ENCODE data around the gene RNGTT.

RNGTT gene

GRCh38 chr6:88587150-88587520 lies 376.3 kb downstream of the RNGTT start:
- no peak for DNase-seq (ENCODE audit: low spot score)

DNA sequence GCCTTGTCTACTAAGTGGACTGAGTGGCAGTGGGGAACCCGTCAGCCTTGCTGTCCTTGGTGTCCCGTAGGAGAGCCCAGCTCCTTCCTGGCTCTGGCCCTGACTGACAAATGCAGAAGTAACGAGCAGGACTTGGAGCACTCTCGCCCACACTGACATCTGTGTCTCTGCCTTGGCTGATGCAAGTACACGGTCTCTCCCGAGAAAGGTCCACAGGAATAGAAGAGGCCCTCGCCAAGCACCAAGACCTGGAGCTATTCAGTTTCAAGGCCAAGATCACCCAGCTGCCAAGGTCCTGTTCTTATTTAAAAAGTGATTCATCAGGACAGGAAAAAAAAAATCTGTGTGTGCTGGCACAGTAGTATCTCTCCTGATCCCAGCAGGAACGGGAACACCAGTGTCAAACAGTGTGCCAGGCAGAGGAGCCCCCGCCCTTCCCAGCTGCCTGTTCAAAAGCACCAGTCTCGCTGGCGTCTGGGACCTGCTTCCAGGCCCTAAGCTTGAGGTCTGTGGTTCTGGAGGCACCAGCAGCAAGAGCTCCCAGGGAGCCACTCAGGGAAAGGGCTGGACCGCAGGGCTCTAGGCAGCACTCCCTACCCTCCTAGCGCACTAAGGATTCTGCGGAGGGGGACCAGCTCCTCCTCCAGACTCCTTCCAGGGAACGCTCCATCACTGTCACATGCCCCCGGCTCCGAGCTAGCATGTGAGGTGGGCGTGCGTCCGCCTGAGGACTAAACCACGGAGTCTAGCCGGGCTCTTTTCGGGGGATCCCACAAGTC lies 376.9 kb downstream of the RNGTT start:
- peak; percentile 65 for DNase-seq (ENCODE audit: low spot score)

GRCh38 chr6:88585276-88585692 lies 378.1 kb downstream of the RNGTT start:
- DNase-seq (ENCODE audit: low spot score): no peak

DNA sequence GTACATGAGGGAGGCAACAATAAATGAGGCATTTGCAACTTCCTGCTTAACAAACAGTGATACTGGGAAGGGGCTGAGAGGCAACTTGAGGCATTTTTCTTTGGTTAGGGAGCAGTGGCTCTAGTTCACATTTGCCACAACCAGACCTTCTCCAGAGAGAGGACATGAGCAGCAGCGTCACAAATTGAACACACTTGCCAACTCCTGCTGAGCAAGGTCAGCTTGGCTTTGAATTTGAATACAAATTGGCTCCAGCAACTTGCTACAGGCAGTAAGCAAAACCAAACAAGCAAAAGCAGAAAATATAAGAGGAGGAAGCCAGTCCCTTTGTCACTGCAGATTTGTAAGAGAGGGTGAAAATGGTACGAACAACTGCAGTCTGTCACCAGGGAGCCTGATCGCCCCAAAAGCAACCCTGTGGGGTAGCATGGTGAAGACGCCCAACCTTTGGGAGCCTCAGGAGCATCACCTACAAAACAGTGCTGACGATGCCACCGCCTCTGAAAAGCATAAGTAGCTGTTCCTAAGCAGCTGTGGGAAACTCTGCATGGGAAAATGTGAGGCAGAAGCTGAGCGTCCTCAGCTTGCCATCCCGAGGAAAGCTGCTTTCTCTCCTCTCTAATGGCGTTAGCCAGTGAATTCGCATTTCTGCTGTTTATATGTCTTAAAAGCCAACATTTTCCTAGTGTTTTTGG lies 378.7 kb downstream of the RNGTT start:
- DNase-seq (ENCODE audit: low spot score): no peak

DNA sequence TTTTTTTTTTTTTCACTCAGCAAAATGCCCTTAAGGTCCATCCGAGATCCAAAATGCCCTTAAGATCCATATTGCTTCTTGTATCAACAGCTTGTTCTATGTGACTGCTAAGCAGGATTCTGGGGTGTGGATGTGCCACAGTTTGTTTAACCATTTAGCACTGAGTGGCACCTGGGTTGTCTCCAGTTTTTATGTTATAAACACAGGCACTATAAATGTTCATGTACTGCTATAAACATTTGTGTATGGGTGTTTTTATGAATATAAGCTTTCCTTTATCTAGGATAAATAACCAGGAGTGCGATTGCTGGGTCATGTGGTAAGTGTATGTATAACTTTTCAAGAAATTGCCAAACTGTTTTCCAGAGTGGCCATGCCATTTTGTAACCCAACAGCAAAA lies 386.0 kb downstream of the RNGTT start:
- no peak for DNase-seq (ENCODE audit: low spot score)

DNA sequence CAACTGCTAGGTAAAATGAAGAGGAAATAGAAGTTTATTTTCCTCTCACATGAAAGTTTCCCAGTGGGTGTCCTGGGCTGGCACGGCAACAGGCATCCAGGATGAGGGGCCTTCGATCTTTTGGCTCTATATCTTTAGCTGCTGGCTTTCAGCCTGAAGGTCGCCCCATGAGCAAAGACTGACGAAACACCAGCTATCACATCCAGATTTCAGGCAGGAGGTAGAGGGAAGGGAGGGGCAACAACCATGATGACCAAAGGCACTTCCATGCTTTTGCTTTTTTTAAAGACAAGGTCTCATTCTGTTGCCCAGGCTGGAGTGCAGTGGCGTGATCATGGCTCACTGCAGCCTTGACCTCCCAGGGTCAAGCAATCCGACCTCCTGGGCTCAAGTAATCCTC lies 387.9 kb downstream of the RNGTT start:
- DNase-seq (ENCODE audit: low spot score): no peak

DNA sequence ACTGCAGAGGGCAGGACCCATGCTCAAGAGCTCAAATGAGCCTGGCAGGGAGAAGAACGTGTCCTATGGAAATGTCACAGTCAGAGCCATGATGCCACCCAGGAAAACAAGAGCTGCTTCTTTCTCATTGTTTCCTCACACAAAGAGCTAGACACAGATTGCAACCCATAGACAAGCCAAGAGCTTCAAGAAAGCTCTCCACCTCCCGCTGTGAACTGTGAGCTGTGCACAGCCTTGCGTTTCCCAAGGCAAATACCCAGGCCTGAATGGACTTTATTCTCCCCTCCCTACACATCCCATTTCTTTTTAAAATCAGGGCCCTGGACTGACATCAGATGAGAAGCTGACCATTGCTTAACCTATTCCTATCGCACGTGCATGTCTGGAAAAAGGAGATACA lies 388.8 kb downstream of the RNGTT start:
- no peak for DNase-seq (ENCODE audit: low spot score)

DNA sequence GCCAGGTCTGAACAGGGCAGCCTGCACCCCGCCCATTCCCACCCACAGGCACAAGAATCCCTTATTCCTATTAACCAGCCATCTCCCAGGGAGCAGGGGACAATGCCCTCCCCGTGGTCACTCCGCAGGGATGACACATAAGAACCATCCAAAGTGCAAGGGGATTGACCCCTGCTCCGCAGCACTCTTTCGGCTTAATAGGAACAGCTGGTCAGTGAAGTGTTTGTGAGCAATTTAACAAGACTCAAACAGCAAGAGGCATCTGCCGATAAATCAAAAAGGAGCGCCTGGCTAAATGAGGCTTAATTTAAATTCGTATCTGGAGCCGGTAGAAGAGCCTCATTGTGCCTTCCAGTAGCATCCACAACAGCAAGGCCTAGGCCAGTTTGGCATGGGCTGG lies 389.4 kb downstream of the RNGTT start:
- no peak for DNase-seq (ENCODE audit: low spot score)

DNA sequence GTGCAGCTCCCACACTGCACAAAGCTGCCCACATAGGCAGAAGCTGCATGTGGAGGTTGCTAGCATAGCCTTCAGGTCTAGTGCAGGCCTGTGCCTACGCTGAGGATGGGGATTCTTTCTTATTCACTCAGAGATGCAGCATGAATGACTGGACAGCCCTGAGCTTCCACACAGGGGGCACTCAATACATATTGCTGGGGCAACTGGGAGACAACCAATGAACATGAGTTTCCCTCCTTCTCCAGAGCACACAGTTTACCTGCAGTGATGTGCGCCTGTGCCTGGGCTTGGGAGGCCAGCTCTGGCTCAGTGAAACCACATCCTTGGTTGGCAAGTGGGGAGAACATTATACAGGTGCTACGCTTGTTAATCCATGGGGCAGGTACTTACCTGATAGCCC lies 389.9 kb downstream of the RNGTT start:
- no peak for DNase-seq (ENCODE audit: low spot score)

- DNase-seq (ENCODE audit: low spot score): no peak
Observed at GRCh38 chr6:88572449-88573139, 390.8 kb downstream of the RNGTT start.

GRCh38 chr6:88569959-88570358 lies 393.5 kb downstream of the RNGTT start:
- no peak for DNase-seq (ENCODE audit: low spot score)

- no peak for DNase-seq (ENCODE audit: low spot score)
Observed at GRCh38 chr6:88567696-88568095, 395.7 kb downstream of the RNGTT start.

GRCh38 chr6:88566746-88567534 lies 396.5 kb downstream of the RNGTT start:
- no peak for DNase-seq (ENCODE audit: low spot score)

DNA sequence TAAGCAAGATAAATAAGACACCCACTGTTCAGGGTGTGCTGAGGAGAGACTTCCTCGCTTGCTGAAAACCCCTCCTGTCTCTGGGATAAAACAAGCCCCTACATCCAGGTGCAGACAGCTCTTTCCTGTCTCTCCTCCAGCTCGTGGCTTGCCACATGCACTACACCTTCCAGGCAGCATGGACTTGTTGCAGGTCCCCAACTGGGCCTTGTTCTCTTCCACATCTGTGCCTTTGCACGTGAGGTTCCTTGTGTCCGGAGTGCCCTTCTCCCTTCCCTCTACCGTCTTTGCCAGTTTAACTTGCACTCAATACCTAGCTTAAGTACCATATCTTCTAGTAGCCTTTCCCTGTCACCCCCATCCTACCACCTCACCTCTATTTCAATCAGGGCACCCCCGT lies 397.6 kb downstream of the RNGTT start:
- DNase-seq (ENCODE audit: low spot score): no peak

DNA sequence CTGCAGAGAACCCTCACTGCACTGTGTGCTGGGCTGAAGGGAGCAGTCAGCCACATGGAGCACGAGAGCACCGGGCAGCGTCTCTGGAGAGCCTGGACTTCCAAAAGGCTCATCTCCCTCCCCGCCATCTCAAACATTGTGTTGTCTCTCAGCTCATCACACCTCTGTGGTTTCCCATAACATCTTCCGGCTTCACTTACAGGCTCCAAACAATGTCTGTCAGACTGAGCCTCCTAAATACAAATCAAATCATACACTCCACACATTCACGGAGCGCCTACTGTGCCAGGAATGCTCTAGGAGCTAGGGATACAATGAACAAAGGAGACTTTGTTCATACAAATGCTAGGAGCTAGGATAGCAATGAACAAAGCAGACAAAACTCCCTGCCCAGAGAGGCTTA lies 398.0 kb downstream of the RNGTT start:
- no peak for DNase-seq (ENCODE audit: low spot score)

GRCh38 chr6:88563277-88563625 lies 400.2 kb downstream of the RNGTT start:
- DNase-seq (ENCODE audit: low spot score): peak; percentile 72

DNA sequence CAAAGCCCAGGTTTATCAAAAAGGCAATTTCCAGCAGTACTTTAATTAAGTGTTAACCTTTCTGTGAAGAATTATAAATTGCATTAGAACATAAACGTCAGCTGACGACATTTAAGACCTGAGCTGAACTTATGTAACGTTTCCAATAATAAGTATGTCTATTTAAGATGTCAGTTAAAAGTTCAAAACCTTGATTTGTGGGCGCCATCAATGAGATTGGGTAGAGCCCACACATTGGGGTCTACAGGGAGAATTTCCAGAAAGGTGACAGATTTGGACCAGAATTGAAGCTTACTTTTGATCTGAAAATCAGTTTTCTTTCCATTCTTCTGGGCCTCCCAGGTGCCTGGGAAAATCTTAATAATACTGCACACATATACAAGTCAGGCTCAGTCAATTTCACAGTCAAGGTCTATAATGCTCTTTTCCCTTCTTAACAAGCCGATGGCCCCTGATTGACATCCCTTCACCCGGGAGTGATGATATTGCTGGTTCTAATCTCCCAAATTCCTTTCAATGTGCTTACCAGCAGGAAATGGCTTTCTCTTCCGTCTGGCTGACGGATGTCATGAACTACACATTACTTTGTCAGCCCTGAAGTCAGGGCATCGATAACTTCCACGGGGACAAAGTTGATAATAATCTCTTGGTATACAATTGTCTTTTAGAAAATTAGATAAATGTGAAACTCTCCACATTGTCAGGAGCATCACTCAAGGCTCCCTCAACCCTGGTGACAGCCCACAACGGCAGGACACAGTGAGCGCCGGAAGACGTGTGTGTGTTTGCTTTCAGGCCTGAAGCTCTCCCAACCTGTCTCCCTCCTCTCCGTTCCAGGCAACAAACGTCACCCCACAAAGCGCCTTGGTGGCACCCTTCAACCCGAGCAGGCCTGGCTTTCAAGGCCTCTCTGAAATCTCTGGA lies 400.8 kb downstream of the RNGTT start:
- DNase-seq (ENCODE audit: low spot score): peak; percentile 78

DNA sequence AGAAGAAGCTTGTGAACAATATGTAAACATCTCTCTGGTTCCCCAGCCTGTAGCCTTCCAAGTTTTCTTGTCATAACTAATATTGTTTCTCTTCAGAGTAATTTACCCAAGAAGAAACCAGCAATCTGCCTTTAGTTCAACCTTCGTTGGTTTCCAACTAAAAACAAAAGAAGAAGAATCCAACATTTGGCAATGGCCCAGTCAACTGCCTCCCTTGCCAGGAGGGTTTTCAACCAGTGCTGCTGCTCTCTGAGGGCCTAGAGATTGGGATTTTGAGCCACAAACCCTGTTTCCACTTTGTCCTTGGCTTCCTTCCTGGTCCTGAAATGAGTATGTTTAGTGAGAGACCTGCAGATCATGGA lies 401.5 kb downstream of the RNGTT start:
- no peak for DNase-seq (ENCODE audit: low spot score)

DNA sequence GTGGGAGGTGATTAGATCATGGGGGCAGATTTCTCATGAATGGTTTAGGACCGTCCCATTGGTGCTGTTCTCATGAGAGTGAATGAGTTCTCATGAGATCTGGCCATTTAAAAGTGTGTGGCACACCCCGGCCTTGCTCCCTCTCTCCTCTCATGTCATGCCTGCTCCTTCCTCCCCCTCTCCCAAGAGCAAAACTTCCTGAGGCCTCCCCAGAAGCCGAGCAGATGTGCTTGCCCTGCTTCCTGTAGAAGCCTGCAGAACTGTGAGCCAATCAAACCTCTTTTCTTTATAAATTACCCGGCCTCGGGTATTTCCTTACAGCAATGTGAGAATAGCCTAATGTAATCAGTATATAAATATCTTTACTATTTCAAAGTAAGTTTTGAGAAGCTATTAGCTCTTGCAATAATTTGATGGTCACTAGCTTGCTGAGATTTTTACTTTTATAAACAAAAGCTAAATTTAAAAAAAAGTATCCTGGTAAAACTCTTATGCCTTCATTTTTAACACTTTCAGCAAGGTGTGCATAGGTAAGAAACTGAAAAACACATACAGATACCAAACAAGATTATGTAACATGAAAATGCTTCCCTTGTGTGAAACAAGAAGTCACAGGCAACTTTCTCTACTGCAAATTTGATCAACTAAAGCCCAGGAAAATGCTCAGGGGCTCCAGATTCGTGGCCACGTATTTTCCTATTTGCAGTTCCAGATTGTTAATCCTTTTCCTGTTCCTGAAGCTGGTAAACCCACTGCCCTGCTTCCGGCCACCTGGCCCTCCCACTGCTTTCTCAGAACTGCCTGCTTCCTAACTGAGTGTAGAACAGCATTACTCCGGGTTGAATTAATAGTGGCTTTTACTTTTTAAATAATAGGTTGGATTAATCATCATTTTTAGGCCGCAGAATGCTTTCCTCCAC lies 402.1 kb downstream of the RNGTT start:
- DNase-seq (ENCODE audit: low spot score): no peak
